Stimulated activated CD8-positive, alpha-beta memory T cell treated with anti-CD3 and anti-CD28 coated beads, Interleukin-7, amount 100 ng/mL, for 24 hours (primary cell): ENCODE data around the gene SNRPD3.
"Not testable (repeated sequence)": the region's sequence is repeated elsewhere in the genome, so short reads cannot be mapped to it uniquely, and the experiment has no call there.

ENCODE experiments used
- DNase-seq: peaks from one replicate; pipeline ENCODE4 v3.0.0-alpha.2; 2020; ENCODE audit warnings: low read depth

The SNRPD3 gene

DNA sequence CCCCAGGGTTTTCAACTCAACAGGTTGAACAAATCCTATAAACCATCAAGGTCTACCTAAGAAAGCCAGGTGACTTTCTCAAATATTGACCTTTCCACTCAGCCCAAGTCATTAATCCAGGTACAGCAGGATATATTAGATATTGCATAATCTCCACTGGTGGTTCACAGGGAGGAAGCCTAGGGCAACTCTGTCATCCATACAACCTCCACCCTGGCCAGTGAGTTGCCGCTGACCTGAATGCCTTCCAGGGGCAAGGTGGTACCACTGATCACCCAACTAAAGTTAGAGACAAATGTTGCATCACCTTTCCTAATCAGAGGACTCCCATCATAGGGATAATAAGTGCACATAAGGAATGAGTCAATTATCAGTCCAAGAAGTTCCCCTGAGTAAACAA is 23.7 kb upstream of the SNRPD3 start:
- no peak for DNase-seq

GRCh38 chr22:24535348-24535747 is 20.5 kb upstream of the SNRPD3 start:
- no peak for DNase-seq

- no peak for DNase-seq
Measured at GRCh38 chr22:24536089-24536488, 19.7 kb upstream of the SNRPD3 start.

DNA sequence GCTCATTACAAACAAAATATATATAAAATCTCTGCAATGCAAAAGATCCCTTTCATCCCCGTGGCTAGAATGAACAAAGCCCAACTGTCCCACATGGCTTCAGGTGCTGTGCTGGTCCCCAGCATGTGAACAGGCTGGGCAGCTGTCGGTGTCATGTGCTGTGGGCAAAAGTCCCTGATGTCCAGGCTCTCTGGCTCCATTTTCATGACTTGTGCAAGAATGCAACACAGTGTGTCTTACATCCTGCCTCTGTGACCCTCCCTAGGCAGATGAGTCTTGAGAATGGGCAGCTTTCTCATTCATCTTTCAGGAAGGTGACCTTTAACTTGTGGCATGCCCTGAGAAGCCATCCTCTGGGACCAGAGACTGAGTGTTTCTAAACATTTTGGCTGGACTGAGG is 15.3 kb upstream of the SNRPD3 start:
- DNase-seq = no peak

DNA sequence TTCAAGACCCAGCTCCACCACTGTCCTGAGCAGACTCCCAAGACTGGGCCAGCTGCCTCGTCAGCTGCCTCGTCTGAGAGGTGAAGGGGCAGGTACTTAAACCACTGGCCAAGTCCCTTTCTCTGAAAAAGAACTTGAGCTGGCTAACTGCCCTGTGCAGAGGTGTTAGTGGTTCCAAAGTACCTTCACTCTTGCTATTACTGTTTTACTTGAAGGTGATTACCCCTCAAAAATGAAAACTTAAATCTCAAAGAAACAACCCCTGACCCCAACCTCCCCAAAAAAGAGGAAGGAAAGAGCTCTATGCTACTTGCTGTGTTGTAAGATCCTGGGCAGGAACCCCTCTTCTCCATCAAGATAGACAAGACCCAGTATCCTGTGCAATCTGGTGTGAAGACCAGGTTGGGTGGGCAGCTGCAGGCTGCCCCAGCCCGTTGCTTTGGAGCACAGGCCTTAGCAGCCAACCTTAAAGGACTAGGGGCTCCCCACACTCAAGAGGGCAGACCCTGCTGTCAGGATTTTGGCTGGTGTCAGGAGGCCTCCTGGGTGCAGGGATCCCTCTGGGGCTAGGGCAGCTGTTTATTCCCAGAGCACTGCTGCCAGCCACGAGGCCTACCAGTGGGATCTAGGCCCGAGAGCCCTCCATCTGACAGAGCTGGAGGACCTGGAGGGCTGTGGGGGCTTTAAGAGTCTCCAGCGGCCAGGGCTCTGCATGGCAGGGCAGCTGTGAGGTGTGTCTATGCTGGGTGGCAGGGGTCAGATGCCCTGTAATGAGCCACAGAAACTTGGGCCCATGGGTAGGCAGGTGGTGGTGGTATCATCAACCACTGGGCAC is 13.9 kb upstream of the SNRPD3 start:
- DNase-seq = no peak

- no peak for DNase-seq
Measured at GRCh38 chr22:24542641-24543040, 13.2 kb upstream of the SNRPD3 start.

GRCh38 chr22:24543185-24543601 is 12.6 kb upstream of the SNRPD3 start:
- no peak for DNase-seq

- DNase-seq = no peak
Measured at GRCh38 chr22:24543679-24544243, 12.0 kb upstream of the SNRPD3 start.

GRCh38 chr22:24548812-24549211 is 7.0 kb upstream of the SNRPD3 start:
- DNase-seq = no peak

DNA sequence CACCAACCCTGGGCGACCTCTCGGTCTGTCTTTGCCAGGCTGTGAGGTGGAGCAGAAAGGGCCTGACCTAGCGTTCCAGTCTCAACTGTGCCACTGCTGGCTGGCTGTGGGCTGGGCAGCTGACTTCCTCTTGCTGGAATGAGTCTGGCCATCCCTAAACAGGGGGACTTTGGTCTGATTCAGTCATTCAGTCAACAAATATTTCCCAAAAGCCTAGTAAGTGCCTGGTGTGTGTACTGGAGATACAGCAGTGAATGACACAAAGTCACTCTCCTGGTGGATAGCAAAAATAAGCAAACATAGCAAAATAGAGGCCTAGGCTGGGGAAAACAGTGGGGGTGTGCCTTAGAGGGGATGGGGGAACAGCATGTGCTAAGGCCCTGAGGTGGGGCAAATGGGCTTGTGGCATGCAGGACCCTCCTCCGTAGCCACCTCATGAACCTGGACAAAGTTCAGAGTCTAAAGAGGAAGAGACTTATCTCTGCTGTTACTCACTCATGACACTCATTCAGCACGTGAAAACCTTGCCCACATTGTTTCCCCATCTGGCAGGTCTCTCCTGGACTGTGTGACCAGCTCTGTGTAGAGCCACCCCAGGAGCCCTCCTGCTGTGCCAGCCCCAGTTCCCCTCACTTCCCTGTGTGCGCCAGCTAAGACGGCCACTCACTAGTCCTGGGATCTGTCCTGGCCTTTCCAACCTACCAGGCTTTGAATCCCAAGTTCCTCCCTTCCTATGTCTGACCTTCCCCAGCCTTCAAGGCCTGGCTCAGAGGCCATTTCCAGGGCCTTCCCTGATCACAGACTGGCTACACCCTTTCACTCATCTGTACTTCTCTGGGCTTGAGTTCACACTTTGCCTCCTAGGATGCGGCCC is 5.5 kb upstream of the SNRPD3 start:
- no peak for DNase-seq

GRCh38 chr22:24550902-24551435 is 4.8 kb upstream of the SNRPD3 start:
- DNase-seq = no peak

DNA sequence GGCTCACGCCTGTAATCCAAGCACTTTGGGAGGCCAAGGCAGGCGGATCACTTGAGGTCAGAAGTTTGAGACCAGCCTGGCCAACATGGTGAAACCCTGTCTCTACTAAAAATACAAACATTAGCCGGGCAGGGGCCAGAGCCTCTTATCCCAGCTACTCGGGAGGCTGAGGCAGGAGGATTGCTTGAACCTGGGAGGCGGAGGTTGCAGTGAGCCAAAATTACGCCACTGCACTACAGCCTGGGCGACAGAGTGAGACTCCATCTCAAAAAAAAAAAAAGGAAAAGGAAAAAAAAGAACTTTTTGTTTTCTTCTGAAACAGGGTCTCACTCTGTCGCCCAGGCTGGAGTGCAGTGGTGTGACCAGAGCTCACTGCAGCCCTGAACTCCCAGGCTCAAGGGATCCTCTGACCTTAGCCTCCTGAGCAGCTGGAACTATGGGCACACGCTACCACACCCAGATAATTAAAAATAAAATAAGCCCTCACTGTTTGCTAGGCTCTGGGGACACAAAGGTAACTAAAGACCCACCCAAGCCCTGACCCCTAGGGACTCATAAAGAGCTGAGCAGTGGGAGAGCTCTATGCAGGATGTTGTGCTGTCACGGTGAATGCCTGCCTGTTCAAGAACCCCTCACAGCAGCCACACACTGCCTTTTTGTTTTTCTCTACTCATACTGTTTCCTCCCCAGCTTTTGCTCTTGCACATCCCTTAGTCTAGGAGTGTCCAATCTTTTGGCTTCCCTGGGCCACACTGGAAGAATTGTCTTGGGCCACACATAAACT is 3.1 kb upstream of the SNRPD3 start:
- DNase-seq = not testable (repeated sequence)

GRCh38 chr22:24553597-24554312 is 2.0 kb upstream of the SNRPD3 start:
- no peak for DNase-seq

DNA sequence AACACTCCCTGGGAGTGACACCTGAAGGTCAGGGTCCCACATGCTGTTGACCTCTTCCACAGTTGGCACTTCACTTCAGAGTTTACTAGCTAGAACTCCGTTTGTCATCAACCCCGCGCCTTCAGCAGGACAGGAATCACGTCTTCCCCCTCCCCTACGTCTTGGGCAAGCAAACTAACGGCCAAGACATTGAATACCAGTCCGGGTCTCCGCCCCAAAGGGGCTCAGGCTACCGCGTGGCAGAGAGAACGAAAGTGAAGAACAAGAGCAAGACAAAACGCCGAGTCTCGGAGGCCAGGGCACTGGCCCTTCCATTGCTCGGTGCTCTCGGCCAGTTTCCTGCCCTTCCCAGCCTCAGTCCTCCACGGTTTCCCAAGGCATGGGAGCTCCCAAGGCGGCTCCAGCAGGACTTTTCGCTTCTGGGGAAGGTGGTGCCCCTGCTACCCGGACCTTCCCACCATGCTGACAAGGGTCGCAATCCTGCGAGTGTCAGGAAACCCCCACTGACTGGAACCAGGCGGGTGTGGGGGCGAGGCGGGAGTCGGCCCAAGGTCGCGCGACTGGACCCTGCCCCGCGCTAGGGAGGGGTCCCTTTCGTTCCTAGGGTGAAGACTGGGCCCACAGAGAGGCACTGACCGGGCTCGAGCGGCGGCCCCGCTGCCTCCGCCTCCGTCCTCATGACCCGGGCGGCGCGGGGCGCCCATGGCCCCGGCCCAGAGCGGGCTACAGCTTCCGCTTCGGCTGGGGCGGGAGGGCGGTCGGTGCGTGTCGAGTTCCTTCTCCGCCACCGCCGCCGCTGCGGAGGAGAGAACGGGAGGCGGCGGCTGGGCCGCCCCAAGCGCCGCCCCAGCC is 1.3 kb upstream of the SNRPD3 start, which contains the start of gene GUCD1:
GUCD1 (minus strand) TSS at position 826 of the 852 bp plus-strand sequence; CDS start at position 679, 147 bp downstream.
- DNase-seq = no peak

- DNase-seq = no peak
Measured at GRCh38 chr22:24559471-24559870, 3.7 kb downstream of the SNRPD3 start.

- DNase-seq = no peak
Measured at GRCh38 chr22:24563246-24563645, 7.4 kb downstream of the SNRPD3 start.

DNA sequence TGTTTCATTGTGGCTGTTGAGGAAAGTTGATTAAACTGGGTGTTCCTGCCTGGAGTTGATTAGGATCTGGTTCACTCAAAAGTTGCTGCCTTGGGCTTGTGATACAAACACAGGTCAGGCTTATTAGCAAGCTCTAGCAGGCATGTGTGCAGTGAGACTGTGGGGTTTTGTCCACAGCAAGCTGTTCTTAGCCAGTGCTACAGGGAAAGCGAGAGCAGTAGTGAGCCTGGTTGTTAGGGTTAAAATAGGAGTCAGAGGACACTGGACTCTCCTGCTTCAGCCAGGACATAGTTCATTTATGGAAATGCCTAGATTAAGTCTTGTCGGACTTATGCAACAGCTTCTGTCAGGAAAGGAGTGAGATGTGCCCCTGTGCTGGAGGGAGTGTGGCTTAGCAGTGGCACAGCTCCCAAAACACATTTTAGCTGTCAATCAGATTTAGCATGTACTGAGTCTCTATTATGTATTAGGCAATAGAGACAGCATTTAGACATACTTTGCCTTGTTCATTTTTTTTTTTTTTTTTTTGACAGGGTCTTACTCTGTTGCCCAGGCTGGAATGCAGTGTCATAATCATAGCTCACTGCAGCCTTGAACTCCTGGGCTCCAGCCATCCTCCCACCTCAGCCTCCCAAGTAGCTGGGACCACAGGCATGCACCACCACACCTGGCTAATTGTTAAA is 8.7 kb downstream of the SNRPD3 start:
- DNase-seq = no peak

DNA sequence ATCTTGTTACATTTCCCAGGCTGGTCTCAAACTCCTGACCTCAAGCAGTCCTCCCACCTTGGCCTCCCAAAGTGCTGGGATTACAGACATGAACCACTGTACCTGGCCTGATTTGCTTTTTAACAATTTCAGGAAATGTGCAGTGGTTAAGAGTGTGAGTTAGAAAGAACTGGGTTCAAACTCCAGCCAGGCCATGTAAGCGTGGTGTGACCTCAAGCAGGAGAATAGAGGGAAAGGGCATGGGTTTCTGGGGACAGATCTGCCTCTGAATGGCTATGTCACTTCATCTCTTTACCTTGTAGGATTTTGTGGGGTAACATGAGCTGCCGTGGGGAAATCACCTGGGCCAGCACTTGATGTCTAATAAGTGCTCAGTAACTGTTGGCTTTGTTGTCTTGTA is 9.3 kb downstream of the SNRPD3 start:
- no peak for DNase-seq

GRCh38 chr22:24566899-24567511 is 11.2 kb downstream of the SNRPD3 start:
- DNase-seq = no peak
